ENCODE measurements around the gene IL31.
"Not testable (repeated sequence)": the region's sequence is repeated elsewhere in the genome, so short reads cannot be mapped to it uniquely, and the experiment has no call there.

IL31 gene

DNA sequence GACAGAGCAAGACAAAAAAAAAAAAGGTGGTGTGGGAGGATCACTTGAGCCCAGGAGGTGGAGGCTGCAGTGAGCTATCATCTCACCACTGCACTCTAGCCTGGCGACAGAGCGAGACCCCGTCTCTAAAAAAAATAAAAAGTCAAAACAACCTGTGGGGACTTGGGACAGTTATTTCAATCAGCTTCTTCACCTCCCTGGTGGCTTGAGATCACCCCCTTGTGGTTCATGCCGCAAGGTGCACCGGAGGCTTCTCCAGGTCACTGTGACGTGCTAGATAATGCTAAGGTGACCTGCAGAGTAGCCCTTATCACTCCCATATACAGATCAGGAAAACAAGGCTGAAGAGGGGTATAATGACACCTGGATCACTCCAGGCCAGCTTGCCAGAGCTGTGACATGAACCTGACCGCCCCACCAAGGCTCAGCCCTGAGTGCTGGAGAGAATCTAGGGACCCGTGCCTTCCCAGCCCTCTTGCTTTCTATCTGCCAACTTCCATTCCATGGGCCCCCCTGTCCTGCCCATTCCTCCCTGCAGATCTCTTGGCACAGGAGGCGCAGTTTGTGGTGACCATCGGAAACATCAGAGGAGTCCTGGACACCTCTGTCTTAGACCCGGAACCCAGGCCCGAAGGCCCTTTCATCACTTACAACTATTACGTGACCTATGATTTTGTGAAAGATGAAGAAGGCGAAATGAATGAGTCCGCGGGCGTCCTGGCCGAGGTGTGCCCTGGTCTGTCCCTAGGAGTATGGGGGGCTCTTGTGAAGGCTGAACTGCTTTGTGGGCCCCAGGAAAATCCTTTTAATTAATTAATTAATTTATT, 17.0 kb upstream of the IL31 start:
- peak; percentile 69 for DNase-seq

DNA sequence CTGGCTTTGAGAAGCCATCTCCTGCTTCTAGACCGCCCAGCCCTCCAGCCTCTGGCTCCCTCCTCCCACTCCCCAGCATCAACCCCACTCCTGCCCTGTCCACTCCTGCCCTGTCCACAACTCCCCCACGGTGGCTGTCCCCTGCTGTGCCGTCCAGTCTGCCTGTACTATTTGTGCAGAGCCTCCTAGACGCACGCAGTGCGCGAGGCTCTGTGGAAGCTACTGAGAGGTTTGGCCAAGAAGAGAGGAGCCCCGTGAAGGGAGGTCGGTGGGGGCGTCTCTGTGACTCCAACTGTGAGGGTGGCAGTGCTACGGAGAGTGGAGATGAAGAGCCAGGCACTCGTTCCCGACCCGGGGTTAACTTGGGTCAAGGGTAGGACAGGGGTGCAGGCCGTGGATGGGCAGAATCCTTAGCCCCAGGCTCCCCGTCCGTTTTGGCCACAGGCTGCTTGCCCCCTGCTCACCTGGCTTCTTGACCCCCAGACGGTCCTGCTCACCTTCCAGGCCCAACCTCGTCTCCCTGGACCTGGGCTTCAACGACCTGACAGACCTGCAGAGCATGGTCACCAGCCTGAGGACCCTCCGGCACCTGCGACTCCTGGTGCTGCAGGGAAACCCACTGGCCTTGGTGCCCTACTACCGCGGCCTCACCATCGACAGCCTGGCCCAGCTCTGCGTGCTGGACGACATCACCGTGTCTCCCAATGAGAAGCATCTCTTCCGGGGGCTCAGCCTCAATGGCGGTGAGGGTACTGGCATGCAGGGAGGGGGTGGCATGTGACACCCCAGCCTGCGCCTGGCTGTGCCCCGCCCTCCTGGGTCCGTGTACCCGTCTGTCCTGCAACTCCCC, 15.8 kb upstream of the IL31 start:
- DNase-seq: no peak

DNA sequence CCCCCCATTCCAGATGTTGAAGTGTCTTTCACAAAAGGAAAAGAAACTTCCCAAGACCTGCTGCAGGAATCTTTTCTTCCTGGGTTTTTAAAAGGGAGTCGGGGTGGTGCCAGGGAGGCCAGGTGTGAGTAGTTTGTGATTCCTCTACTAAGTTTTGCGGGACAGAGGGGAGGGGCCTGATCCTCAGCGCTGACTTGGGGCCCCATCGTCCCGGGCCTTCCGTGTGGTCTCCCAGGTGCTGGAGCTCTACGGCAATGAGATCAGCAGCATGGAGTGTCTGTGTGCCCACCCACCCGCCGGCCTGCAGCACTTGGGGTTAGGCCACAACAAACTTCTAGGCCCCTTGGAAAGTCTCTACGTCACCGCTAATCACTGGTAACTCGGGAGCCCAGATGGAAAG, 13.4 kb upstream of the IL31 start:
- no peak for DNase-seq

DNA sequence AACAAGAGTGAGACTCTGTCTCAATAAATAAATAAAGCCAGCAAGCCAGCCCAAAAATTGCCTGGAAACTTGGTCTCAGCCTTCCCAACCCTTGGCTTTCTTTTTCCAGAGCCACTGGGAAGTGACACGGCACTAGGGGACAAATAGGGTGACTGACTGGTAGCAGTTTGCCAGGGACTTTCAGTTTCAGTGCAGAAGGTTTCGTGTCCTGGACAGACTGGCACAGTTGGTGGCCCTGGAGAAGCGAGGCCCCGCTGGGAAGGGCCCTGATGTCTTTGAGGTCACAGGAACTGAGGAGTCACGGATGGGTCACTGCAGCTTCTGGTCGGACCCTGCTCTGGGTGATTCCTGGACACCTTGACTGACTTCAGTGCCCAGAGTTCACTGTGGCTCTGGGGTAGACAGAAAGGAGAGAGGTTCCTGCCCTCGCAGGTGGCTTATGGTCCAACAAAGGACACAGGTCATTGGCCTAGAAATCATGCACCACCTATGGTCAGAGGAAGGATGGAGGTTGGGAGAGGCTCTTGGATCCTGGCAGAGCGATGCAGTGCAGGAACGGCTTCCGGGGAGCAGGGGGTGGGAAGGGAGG, 11.6 kb upstream of the IL31 start:
- DNase-seq: no peak

DNA sequence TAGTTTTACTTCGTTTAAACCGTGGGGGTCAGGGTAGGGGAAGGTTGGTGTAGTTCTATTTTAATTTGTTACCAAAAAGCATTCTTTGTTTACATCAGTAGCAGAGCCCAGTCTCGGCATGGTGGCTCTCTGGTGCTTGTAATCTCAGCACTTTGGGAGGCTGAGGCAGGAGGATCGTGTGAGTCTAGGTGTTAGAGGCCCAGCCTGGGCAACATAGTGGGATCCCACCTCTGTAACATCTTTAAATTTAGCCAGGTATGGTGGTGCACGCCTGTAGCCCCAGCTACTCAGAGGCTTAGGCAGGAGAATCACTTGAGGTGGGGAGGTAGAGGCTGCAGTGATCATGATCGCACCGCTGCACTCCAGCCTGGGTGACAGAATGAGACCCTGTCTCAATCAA, 11.1 kb upstream of the IL31 start:
- no peak for DNase-seq

DNA sequence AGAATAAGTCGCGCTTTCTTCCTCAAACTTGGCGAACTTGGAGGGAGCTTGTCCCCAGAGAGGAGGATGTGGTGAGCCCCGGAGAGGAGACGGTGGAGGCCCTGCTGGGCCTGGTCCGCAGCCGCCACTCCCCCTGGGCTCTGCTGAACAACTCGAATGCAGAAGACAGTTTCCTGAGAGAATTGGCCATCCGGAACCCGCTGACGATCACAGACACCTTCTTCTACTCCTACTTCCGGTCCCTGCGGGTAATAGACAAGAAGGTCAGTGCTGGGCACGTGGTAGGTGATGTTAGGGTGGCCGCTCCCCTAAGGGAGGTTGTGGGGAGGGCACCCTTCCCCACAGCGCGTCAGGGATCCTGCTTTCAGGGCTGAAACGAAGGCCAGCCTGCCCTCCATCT, 10.5 kb upstream of the IL31 start:
- no peak for DNase-seq

DNA sequence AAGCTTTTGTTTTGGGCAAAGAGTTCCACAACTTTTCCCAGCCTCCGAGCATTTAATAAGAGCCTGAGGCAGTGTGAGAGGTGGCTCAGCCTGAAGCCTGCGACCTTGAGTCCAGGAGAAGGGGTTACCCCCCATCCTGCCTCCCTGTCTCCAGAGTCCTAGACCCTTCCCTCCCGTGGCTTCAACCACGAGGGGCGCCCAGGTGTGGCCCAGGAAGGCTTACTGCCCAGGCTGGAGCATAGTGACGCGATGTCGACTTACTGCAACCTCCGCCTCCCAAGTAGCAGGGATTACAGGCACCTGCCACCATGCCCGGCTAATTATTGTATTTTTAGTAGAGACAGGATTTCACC, 9.5 kb upstream of the IL31 start:
- no peak for DNase-seq

DNA sequence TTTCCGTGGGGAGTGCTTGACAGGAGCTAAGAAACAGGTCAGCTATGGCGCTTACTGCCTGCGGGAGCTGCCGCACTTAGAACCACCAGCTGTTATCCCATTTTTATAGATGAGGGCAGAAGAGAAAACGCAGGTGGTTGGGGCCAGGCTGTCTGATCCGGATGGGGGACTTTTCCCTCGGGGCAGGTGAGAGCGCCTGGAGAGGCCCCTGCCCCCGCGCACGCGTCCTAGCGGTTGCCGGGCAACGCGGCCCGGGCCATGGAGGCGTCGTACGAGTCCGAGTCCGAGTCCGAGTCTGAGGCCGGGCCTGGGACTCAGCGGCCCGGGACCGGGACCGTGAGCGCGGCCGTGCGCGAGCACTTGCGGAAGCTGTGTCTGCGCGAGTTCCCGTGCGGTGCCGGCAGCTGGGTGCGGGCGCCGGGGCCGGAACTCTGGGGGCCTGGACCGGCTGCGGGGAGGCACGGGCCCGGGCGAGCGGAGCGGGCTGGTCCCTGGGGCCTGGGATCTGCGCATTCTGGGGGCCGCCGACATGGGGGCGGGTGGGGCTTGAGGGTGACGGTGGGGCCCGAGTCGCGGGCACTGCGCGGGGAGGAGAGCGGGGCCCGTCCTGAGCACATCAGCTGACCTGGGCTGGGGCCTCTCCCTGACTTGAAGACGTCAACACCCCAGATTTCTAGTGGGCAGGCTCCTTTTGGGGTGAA, 9.0 kb upstream of the IL31 start, which contains the start of gene LRRC43:
Gene LRRC43 (plus strand): TSS at position 237 of the 701 bp plus-strand sequence. CDS start 22 bp downstream, at position 259.
- no peak for DNase-seq

DNA sequence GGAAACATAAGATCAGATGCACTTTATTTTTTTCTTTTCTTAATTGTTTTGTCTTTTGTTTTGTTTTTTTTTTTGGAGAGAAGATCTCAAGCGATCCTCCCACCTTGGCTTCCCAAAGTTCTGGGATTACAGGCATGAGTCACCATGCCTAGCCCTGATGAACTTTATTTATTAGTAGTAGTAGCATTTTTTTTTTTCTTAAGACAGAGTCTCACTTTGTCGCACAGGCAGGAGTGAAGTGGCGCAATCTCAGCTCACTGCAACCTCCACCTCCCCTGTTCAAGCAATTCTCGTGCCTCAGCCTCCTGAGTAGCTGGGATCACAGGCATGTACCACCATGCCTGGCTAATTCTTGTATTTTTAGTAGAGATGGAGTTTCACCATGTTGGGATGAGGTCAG, 2.5 kb upstream of the IL31 start:
- not testable (repeated sequence) for DNase-seq

DNA sequence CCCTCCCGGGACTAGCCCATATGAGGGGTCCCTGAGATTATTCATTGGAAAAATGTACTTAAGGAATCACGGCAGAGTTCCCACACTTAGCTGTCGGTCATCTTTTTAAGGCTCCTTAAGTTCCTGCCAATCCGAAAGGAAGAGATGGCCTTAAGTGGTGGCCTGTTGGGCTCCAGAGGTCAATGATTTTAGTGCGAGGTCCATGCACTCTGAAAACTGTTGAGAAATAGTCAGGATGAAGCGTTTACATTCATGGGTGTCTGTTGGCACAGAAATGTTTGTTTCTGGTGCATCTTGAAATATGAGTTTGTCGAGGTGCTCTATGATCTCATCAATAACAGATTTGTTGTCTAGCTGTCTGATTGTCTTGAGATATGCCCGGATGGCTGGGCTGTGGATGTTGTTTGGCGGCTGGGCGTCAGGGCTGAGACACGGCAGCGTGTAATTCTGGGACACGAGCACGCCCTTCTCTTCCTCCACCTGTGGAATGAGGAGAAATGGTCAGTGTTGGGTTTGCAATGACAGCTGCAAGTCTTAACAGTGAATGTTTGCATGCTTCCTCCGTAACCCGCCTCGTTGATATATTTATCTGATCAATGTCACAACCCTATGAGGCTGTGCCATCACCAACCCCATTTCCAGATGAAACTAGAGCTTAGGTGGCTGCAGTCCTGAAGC, 1.6 kb downstream of the IL31 start:
- no peak for DNase-seq

DNA sequence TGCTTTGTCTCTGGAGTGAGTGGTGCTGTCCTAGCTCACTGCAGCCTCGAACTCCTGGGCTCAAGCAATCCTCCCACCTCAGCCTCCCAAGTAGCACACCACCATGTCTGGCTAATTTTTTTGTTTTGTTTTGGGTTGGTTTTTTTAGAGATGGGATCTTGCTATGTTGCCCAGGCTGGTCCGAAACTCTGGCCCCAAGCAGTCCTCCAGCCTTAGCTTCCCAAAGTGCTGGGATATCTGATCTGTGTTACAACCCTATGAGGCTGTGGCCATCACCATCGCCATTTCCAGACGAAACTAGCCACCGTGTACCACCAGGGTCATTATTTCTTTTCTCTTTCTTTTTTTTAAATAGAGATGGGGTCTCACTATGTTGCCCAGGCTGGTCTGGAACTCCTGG, 2.6 kb downstream of the IL31 start:
- no peak for DNase-seq

DNA sequence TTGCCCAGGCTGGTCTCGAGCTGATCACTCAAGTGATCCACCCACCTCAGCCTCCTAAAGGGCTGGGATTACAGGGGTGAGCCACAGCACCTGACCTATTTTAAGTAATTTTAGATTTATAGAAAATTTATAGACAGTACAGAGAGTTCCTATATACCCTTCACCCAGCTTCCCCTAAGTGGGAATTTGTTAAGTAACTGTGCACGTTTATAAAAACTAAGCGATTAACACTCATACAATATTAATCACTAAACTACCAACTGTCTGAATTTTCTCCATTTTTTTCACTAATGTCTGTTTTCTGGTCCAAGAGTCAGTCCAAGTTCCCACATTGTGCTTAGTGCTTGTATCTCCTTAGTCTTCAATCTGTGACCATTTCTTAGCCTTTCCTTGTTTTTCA, 5.5 kb downstream of the IL31 start:
- DNase-seq: no peak

DNA sequence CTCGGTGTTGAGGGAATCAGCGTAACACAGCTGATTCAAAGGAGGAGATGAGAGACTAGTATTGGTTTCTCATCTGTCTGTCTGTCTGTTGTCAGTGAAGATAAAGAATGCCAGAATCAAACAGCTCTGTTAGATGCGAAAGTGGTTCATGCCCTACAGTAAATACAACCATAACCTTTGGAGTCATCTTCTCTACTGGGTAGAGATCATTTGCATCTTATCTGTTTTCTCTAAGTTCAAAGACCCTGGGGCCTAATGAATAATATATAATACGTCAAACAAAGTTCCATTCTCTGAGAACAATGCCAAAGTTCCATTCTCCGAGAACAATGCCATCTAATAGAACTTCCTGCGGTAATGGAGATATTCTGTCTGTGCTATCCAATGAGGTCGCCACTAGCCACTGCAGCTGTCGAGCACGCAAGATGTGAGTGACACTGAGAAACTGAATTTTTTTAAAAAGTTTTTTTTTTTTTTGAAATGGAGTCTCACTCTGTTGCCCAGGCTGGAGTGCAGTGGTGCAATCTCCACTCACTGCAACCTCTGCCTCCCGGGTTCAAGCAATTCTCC, 6.6 kb downstream of the IL31 start:
- DNase-seq: no peak

DNA sequence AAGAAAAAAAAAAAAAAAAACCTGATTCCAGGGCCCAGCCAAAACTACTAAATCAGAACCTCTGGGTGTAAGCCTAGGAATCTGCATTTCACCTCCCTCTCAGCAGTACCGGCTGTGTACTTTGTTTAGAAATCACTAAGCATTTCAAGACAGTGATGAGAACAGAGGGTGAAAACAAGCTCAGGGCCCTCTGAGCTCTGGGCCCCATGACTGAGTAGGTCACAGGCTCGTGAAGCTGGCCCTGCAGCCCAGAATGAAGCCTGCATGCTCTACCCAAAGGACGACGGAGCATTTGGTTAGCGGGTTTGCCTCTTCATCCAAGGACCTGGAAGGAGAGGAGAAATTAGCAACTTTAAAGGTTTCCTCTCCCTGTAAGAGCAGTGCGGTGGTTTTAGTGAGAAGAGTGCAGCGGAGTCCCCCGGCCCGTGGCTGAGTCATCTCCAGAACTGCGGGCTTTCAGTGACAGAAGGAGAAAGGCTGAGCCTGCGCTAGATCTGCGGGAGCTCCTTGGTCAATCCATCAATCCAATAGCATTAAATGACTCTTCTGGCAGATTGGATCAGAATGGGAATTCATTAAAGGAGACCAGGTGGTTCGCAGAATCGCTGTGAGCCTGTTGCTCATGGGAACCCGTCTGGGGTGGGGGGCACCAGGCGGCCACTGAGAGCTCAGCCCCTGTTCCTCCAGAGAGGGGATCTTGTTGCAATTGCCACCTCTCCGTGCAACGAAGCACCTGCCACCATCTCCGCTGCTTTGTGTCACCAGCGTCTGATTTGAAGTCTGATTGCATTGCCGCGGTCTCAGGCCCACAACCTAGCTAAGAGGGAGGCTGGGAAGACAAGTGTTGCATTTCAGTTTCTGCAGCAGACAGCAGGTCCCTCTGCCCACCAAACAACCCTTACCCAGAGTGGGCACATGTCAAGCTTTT, 7.3 kb downstream of the IL31 start:
- no peak for DNase-seq

DNA sequence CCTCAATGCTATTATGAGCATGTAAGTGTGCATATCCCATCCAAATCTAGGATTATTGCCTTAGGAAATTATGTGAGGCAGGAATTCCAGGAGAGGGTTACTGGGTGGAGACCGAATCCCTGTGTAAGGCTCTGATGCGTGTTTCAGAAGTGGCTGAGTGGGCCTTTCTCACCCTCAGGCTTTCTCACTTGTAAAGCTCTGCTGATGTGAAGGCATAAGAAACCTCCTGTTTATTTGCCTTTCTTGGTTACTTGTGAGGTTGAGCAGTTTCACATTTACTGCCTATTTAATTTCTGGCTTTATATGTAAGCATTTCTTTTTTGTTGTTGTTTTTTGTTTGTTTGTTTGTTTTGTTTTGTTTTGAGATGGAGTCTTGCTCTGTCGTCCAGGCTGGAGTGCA, 11.0 kb downstream of the IL31 start:
- DNase-seq: no peak

DNA sequence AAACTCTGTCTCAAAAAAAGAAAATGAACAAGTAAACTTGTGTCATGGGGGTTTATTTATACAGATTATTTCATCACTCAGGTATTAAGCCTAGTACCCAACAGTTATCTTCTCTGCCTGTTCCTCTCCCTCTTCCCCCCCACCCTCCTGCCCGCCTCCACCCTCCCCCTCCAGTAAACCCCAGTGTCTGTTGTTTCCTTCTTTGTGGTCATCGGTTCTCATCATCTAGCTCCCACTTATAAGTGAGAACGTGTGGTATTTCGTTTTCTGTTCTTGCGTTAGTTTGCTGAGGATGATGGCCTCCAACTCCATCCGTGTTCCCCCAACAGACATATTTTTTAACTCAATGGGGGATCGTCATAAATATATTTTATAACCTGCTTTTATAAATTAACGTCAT, 12.3 kb downstream of the IL31 start:
- no peak for DNase-seq

DNA sequence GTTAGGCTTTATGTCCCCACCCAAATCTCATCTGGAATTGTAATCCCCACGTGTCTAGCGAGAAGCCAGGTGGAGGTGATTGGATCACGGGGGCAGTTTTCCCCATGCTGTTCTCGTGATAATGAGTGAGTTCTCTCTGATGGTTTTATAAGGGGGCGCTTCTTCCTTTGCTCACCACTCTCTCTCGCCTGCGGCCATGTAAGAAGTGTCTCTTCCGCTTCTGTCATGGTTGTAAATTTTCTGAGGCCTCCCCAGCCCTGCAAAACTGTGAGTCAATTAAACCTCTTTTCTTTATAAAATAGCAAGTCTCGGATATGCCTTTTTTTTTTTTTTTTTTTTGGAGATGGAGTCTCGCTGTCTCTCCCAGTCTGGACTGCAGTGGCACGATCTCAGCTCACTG, 13.3 kb downstream of the IL31 start:
- DNase-seq: no peak

DNA sequence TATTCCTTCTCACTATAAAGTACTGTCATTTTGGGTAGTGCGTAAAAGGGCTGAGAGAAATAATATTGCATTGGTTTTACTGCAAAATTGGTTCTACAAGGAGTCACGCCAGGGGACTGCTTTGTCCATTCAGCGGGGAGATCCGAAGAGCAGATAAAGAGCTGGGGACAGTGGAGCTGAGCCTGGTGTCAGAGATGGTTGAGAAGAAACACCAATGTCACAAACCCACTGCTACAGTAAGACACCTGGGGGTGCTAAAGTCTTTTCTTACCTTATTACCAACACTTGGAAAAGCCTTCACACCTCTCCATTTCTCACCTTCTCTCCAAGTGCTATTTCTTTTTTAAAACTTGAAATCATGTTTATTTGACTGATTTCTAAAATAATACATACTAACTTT, 14.1 kb downstream of the IL31 start:
- no peak for DNase-seq

DNA sequence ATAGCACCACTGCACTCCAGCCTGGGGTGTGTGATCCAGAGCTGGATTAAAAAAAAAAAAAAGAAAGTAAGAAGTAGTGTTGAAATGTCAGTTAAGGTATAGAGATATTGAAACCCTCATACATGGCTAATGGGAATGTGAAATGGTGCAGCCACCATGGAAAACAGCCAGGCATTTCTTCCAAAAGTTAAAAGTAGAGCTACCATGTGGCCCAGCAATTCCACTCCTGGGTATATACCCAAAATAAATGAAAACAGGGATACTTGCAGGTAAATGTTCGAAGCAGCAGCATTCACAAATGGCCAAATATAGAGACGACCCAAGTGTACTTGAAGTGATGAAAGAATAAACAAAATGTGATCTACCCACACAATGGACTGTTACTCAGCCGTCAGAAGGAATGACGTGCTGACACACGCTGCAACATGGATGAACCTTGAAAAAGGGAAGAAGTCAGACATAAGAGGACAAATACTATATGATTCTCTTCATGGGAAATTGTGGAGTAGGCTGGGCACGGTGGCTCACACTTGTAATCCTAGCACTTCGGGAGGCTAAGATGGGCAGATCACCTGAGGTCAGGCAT, 15.2 kb downstream of the IL31 start:
- DNase-seq: no peak

DNA sequence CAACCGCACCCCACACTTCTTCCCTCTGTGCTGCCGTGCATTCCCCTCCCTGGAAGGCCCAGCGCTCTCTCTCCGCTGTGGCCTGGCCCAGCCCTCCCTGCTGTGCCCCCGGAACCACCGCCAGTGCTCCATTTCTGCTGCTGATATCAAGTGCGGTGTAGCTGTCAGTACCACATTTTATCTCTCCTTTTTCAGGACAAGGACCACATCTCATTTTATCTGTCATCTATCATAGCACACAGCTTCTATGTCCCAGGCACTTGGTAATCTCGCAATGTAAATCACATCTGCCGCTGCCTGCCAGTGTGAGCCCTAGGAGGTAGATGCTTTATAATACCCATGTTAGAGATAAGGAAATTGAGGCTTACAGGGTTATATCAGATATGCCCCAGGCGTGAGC, 18.3 kb downstream of the IL31 start:
- no peak for DNase-seq

DNA sequence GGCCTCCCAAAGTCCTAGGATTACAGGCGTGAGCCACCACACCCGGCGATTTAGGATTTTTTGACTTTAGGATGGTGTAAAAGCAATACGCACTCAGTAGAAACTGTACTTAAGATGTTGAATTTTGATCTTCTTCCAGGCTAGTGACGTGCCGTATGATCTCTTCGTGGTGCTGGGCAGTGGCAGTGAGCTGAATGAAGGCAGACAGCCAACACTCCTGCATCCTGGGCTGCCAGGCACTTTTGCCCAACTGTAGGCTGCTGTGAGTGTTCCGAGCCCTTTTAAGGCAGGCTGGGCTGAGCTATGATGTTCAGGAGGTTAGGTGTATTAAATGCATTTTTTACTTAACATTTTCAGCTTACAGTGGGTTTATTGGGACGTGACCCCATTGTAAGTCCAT, 21.3 kb downstream of the IL31 start:
- DNase-seq: no peak
